OCI-LY1 (cell line): ENCODE measurements around the gene CNTNAP2.

Source experiments
- H2AFZ ChIP-seq: fragments of 200-600 bp; sonication (generic), shearing (Covaris generic); 2 replicates; pipeline ENCODE4 v1.6.0; 2014; ENCODE audit warnings: antibody characterized with exemption, mild to moderate bottlenecking, low read length
- H3F3A ChIP-seq: fragments of 200-600 bp; sonication (generic), shearing (Covaris generic); 2 replicates; pipeline ENCODE4 v1.6.0; 2014; ENCODE audit warnings: mild to moderate bottlenecking, antibody characterized with exemption, low read length, moderate library complexity; ENCODE audit not compliant: insufficient read depth
- H3K27ac ChIP-seq: fragments of 200-600 bp; sonication (generic); 2 replicates; pipeline ENCODE4 v1.5.1; 2014; ENCODE audit warnings: low read length, mixed run types, mild to moderate bottlenecking, low read depth; ENCODE audit not compliant: poor library complexity, severe bottlenecking
- H3K27me3 ChIP-seq: fragments of 200-600 bp; sonication (generic); 2 replicates; pipeline ENCODE4 v1.6.0; 2014; ENCODE audit warnings: antibody characterized with exemption, mild to moderate bottlenecking, low read length, moderate library complexity; ENCODE audit not compliant: insufficient read depth
- H3K36me3 ChIP-seq: fragments of 200-600 bp; sonication (generic); 2 replicates; pipeline ENCODE4 v1.6.1; 2014; ENCODE audit warnings: mild to moderate bottlenecking, antibody characterized with exemption, low read length, moderate library complexity, mixed read lengths; ENCODE audit not compliant: insufficient read depth
- H3K4me1 ChIP-seq: fragments of 200-600 bp; sonication (generic); 2 replicates; pipeline ENCODE4 v1.5.1; 2014; ENCODE audit warnings: mild to moderate bottlenecking, low read length, moderate library complexity; ENCODE audit not compliant: insufficient read depth, severe bottlenecking
- H3K4me2 ChIP-seq: fragments of 200-600 bp; sonication (generic), shearing (Covaris generic); 2 replicates; pipeline ENCODE4 v1.6.1; 2014; ENCODE audit warnings: low read length
- H3K4me3 ChIP-seq: fragments of 200-600 bp; sonication (generic); 2 replicates; pipeline ENCODE4 v1.5.1; 2014; ENCODE audit warnings: low read length, low read depth, mild to moderate bottlenecking, mixed read lengths; ENCODE audit not compliant: poor library complexity, severe bottlenecking
- H3K79me2 ChIP-seq: fragments of 200-600 bp; shearing (Covaris generic); 2 replicates; pipeline ENCODE4 v1.6.1; 2016; ENCODE audit warnings: mixed run types, low read length, mixed read lengths; ENCODE audit not compliant: insufficient read depth
- H3K9ac ChIP-seq: fragments of 200-600 bp; sonication (generic), shearing (Covaris generic); 2 replicates; pipeline ENCODE4 v1.6.1; 2014; ENCODE audit warnings: mild to moderate bottlenecking, low read length, mixed read lengths
- H3K9me2 ChIP-seq: fragments of 200-600 bp; sonication (generic), shearing (Covaris generic); 2 replicates; pipeline ENCODE4 v1.6.1; 2014; ENCODE audit warnings: low read depth, mild to moderate bottlenecking, low read length, mixed read lengths
- H3K9me3 ChIP-seq: fragments of 200-600 bp; shearing (Covaris generic); 2 replicates; pipeline ENCODE4 v1.6.1; 2014; ENCODE audit warnings: low read length, mixed read lengths
- H4K20me1 ChIP-seq: fragments of 200-600 bp; sonication (generic), shearing (Covaris generic); 2 replicates; pipeline ENCODE4 v1.6.0; 2016; ENCODE audit warnings: mild to moderate bottlenecking, low read length; ENCODE audit not compliant: insufficient read depth
- EZH2 ChIP-seq: fragments of 200-600 bp; sonication (generic), shearing (Covaris generic); IDR thresholded peaks from 2 replicates; pipeline ENCODE4 v1.8.0; 2017; ENCODE audit warnings: borderline replicate concordance, mixed run types, mild to moderate bottlenecking, antibody characterized with exemption, low read length, moderate library complexity, mixed read lengths
- TF ChIP-seq, protein P1 (sequence below): fragments of 200-600 bp; sonication (generic), shearing (Covaris generic); IDR thresholded peaks from 2 replicates; pipeline ENCODE4 v1.5.1; 2017; ENCODE audit warnings: mild to moderate bottlenecking, antibody characterized with exemption, low read length, moderate library complexity, mixed read lengths

The CNTNAP2 gene

DNA sequence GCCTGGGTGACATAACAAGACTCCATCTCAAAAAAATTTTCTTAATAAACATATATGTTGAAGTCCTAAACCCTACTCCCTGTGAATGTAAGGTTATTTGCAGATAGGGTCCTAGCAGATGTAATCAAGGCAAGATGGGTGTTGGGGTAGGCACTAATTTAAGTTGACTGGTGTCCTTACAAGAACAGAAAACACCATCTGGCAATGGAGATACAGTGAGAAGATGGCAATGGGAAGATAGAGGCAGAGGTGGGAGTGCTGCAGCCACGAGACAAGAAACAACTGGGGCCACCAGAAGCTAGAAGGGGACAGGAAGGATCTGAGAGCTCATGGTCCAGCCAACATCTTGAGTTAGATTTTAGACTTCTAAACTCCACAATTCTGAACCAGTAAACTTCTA lies 606.4 kb downstream of the CNTNAP2 start:
- H4K20me1 ChIP-seq: no peaks in the 10 kb centered on the region
- no peak overlapping the region for H3K4me2 ChIP-seq
- H3K9me2 ChIP-seq: no peaks in the 10 kb centered on the region
- TF ChIP-seq EZH2: no peak
- TF ChIP-seq, protein P1, sequence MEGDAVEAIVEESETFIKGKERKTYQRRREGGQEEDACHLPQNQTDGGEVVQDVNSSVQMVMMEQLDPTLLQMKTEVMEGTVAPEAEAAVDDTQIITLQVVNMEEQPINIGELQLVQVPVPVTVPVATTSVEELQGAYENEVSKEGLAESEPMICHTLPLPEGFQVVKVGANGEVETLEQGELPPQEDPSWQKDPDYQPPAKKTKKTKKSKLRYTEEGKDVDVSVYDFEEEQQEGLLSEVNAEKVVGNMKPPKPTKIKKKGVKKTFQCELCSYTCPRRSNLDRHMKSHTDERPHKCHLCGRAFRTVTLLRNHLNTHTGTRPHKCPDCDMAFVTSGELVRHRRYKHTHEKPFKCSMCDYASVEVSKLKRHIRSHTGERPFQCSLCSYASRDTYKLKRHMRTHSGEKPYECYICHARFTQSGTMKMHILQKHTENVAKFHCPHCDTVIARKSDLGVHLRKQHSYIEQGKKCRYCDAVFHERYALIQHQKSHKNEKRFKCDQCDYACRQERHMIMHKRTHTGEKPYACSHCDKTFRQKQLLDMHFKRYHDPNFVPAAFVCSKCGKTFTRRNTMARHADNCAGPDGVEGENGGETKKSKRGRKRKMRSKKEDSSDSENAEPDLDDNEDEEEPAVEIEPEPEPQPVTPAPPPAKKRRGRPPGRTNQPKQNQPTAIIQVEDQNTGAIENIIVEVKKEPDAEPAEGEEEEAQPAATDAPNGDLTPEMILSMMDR: no peak
- H3K4me3 ChIP-seq: no peak overlapping the region
- H2AFZ ChIP-seq: peak overlapping the region; percentile 36; the same call in 1 of the 2 replicates
- 0 out of 2 replicates have a peak, but pooled peaks cover 4% of the 10 kb centered on the region for H3F3A ChIP-seq
- peaks cover 10% of the 10 kb centered on the region for H3K9me3 ChIP-seq
- no peak overlapping the region for H3K27ac ChIP-seq
- peaks cover 29% of the 10 kb centered on the region for H3K4me1 ChIP-seq
- peaks cover 10% of the 10 kb centered on the region; the same call in 1 of the 2 replicates for H3K36me3 ChIP-seq
- H3K79me2 ChIP-seq: no peaks in the 10 kb centered on the region
- no peak overlapping the region for H3K9ac ChIP-seq
- H3K27me3 ChIP-seq: no peaks in the 10 kb centered on the region

DNA sequence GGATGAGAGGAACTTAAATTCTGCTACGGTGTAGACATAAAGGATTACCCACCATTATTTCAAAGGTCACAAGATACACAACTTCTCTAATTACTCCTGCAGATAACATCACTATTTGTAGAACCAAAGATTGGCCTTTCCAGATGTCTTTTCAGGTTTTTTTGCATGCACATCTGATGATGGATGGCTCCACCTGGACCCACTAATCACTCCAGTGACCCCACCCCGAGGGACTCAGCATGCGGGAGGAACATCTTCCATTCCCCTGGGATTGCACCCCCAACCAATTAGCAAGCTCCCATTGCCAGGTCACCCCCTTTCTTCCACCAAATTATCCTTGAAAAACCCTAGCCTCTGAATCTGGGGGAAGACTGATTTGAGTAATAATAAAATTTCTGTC lies 608.9 kb downstream of the CNTNAP2 start:
- Histone ChIP-seq H3K36me3 (peaks cover 10% of the 10 kb centered on the region; the same call in 1 of the 2 replicates), H3K9me3 (peaks cover 10% of the 10 kb centered on the region), H3K27me3 (no peaks in the 10 kb centered on the region), H3F3A (0 out of 2 replicates have a peak, but pooled peaks cover under 1% of the 10 kb centered on the region), H3K9me2 (no peaks in the 10 kb centered on the region), H3K27ac (no peak overlapping the region), H3K4me3 (no peak overlapping the region), H4K20me1 (no peaks in the 10 kb centered on the region), H3K9ac (no peak overlapping the region), H3K4me2 (no peak overlapping the region), H3K4me1 (peaks cover 29% of the 10 kb centered on the region), H2AFZ (0 out of 2 replicates have a peak overlapping the region, but pooled peaks have one; percentile 30), H3K79me2 (no peaks in the 10 kb centered on the region)
- TF ChIP-seq, protein P1: no peak
- TF ChIP-seq EZH2: no peak

DNA sequence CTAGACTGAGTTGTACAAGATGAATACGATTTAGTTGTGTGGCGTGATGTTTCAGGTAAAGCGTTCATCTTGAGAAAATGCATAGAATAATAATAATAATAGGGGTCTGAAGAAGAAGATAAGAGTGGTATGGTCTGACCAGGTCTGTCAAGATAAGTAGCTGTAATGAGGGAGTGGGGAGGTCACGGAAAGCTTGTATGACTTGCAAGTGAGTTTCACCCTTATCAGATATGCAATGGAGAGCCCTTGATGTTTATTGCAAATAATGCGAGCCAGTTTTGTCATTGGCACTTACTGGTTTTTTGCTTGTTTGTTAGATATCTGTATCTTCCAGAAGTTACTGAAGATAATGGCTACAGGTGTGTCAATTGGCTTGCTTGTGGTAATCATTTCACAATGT lies 611.5 kb downstream of the CNTNAP2 start:
- no peaks in the 10 kb centered on the region for H3K9me2 ChIP-seq
- no peaks in the 10 kb centered on the region for H4K20me1 ChIP-seq
- H3K9ac ChIP-seq: no peak overlapping the region
- H3K27me3 ChIP-seq: no peaks in the 10 kb centered on the region
- H3K79me2 ChIP-seq: no peaks in the 10 kb centered on the region
- H3F3A ChIP-seq: no peaks in the 10 kb centered on the region
- peaks cover 10% of the 10 kb centered on the region; the same call in 1 of the 2 replicates for H3K36me3 ChIP-seq
- no peak overlapping the region for H3K4me3 ChIP-seq
- H2AFZ ChIP-seq: no peak overlapping the region
- H3K27ac ChIP-seq: peak overlapping the region; percentile 63
- H3K4me1 ChIP-seq: peaks cover 47% of the 10 kb centered on the region
- TF ChIP-seq, protein P1: no peak
- no peak for TF ChIP-seq EZH2
- peaks cover 10% of the 10 kb centered on the region for H3K9me3 ChIP-seq
- H3K4me2 ChIP-seq: no peak overlapping the region
